Measurements from ENCODE around the gene STXBP1.

Gene STXBP1

GRCh38 chr9:127734747-127735529 lies 122.9 kb downstream of the STXBP1 start, which contains the start of gene TOR2A:
TSS of gene TOR2A (minus strand) at chr9:127735294. CDS start at chr9:127735270, 24 bp downstream.
- H3K36me3 ChIP-seq (ENCODE audit: insufficient read depth, low read length) = no peaks in the 10 kb centered on the region
- H3K9me3 ChIP-seq (ENCODE audit: low read length) = no peaks in the 10 kb centered on the region
- peak within 1 kb of the TSS; percentile 2 for H3K9ac ChIP-seq (ENCODE audit: low read length)
- peak within 1 kb of the TSS; percentile 78 for H3K27ac ChIP-seq (ENCODE audit: low read depth, low read length)
- peaks cover 21% of the 10 kb centered on the region for H3K4me1 ChIP-seq (ENCODE audit: insufficient read depth, low read length)
- peak within 1 kb of the TSS; percentile 48 to 74 for H3K4me3 ChIP-seq (ENCODE audit: low read depth in 1 of 2, low read length in 2 of 2)
- no peaks in the 10 kb centered on the region for H3K27me3 ChIP-seq (ENCODE audit: control insufficient read depth in 1 of 2, insufficient read depth in 2 of 2, low read length in 2 of 2)

GRCh38 chr9:127735530-127736185 lies 123.6 kb downstream of the STXBP1 start:
- no peak overlapping the region for H3K27ac ChIP-seq (ENCODE audit: low read depth, low read length)
- no peaks in the 10 kb centered on the region for H3K36me3 ChIP-seq (ENCODE audit: insufficient read depth, low read length)
- H3K9me3 ChIP-seq (ENCODE audit: low read length) = no peaks in the 10 kb centered on the region
- peaks cover 25% of the 10 kb centered on the region for H3K4me1 ChIP-seq (ENCODE audit: insufficient read depth, low read length)
- no peak overlapping the region for H3K4me3 ChIP-seq (ENCODE audit: low read depth in 1 of 2, low read length in 2 of 2)
- H3K9ac ChIP-seq (ENCODE audit: low read length) = no peak overlapping the region
- no peaks in the 10 kb centered on the region for H3K27me3 ChIP-seq (ENCODE audit: control insufficient read depth in 1 of 2, insufficient read depth in 2 of 2, low read length in 2 of 2)

- H3K4me3 ChIP-seq (ENCODE audit: low read depth in 1 of 2, low read length in 2 of 2) = no peak overlapping the region
- H3K9me3 ChIP-seq (ENCODE audit: low read length) = no peaks in the 10 kb centered on the region
- H3K36me3 ChIP-seq (ENCODE audit: insufficient read depth, low read length) = no peaks in the 10 kb centered on the region
- no peak overlapping the region for H3K27ac ChIP-seq (ENCODE audit: low read depth, low read length)
- H3K4me1 ChIP-seq (ENCODE audit: insufficient read depth, low read length) = peaks cover 19% of the 10 kb centered on the region
- no peak overlapping the region for H3K9ac ChIP-seq (ENCODE audit: low read length)
- peaks cover 0 to 10% of the 10 kb centered on the region in 2 donors for H3K27me3 ChIP-seq (ENCODE audit: control insufficient read depth in 1 of 2, insufficient read depth in 2 of 2, low read length in 2 of 2)
These were observed 126.6 kb downstream of the STXBP1 start for GRCh38 chr9:127738666-127739065.

- Histone ChIP-seq H3K27ac (ENCODE audit: low read depth, low read length) (peak overlapping the region; percentile 23), H3K4me3 (ENCODE audit: low read depth in 1 of 2, low read length in 2 of 2) (no peak overlapping the region), H3K36me3 (ENCODE audit: insufficient read depth, low read length) (no peaks in the 10 kb centered on the region), H3K9me3 (ENCODE audit: low read length) (no peaks in the 10 kb centered on the region), H3K9ac (ENCODE audit: low read length) (no peak overlapping the region), H3K27me3 (ENCODE audit: control insufficient read depth in 1 of 2, insufficient read depth in 2 of 2, low read length in 2 of 2) (peaks cover 0 to 10% of the 10 kb centered on the region in 2 donors), H3K4me1 (ENCODE audit: insufficient read depth, low read length) (peaks cover 10% of the 10 kb centered on the region)
These were observed 127.7 kb downstream of the STXBP1 start for GRCh38 chr9:127739614-127740330.

GRCh38 chr9:127741831-127742434 lies 129.9 kb downstream of the STXBP1 start:
- Histone ChIP-seq H3K36me3 (ENCODE audit: insufficient read depth, low read length) (no peaks in the 10 kb centered on the region), H3K9ac (ENCODE audit: low read length) (no peak overlapping the region)

More at GRCh38 chr9:127741831-127742434, 129.9 kb downstream of the STXBP1 start:
- Histone ChIP-seq H3K4me1 (ENCODE audit: insufficient read depth, low read length) (peaks cover 4% of the 10 kb centered on the region), H3K9me3 (ENCODE audit: low read length) (no peaks in the 10 kb centered on the region), H3K27ac (ENCODE audit: low read depth, low read length) (no peak overlapping the region), H3K4me3 (ENCODE audit: low read depth in 1 of 2, low read length in 2 of 2) (no peak overlapping the region), H3K27me3 (ENCODE audit: control insufficient read depth in 1 of 2, insufficient read depth in 2 of 2, low read length in 2 of 2) (peaks cover 0 to 10% of the 10 kb centered on the region in 2 donors)
